HL-60 (cell line): ENCODE data around the gene MYL7.

ENCODE experiments used
- CTCF ChIP-seq: IDR thresholded peaks from one replicate; pipeline ENCODE4 v1.5.1; 2011; ENCODE audit warnings: low read length, control low read depth, inconsistent platforms; ENCODE audit not compliant: insufficient read depth
- GABPA ChIP-seq: IDR thresholded peaks from 2 replicates; pipeline ENCODE4 v1.6.1; 2012; ENCODE audit warnings: low read depth
- POLR2AphosphoS5 ChIP-seq: IDR thresholded peaks from 2 replicates; pipeline ENCODE4 v1.6.1; 2012; ENCODE audit warnings: low read depth
- REST ChIP-seq: IDR thresholded peaks from 2 replicates; pipeline ENCODE4 v1.6.1; 2012; ENCODE audit warnings: low read depth; ENCODE audit not compliant: insufficient replicate concordance
- SPI1 ChIP-seq: IDR thresholded peaks from 2 replicates; pipeline ENCODE4 v1.6.1; 2012; ENCODE audit warnings: low read depth, mild to moderate bottlenecking, borderline replicate concordance

GRCh38 chr7:44122529-44122928 lies 18.6 kb downstream of the MYL7 start:
- TF ChIP-seq CTCF (no peak), GABPA (no peak), SPI1 (no peak), POLR2AphosphoS5 (no peak; the same call in 1 of the 2 replicates), REST (no peak)
